GM19438 (cell line): ENCODE data around the gene E2F2.
"Not testable (repeated sequence)": the region's sequence is repeated elsewhere in the genome, so short reads cannot be mapped to it uniquely, and the experiment has no call there.

ENCODE experiments used
- ATAC-seq: cut with Tn5 transposase; IDR thresholded peaks from one replicate; pipeline ENCODE4 v1.9.1; 2021; ENCODE audit warnings: low read depth; ENCODE audit not compliant: unreplicated experiment

Gene E2F2

DNA sequence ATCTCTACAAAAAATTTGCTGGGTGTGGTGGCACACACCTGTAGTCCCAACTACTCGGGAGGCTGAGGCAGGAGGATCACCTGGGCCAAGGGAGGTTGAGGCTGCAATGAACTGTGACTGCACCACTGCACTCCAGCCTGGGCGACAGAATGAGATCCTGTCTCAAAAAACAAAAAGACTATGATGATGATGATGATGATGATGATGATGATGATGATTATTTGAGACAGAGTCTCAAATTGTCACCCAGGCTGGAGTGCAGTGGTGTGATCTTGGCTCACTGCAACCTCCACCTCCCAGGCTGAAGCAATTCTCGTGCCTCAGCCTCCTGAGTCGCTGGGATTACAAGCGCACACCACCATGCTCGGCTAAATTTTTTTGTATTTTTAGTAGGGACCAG is 38.3 kb downstream of the E2F2 start:
- not testable (repeated sequence) for ATAC-seq

DNA sequence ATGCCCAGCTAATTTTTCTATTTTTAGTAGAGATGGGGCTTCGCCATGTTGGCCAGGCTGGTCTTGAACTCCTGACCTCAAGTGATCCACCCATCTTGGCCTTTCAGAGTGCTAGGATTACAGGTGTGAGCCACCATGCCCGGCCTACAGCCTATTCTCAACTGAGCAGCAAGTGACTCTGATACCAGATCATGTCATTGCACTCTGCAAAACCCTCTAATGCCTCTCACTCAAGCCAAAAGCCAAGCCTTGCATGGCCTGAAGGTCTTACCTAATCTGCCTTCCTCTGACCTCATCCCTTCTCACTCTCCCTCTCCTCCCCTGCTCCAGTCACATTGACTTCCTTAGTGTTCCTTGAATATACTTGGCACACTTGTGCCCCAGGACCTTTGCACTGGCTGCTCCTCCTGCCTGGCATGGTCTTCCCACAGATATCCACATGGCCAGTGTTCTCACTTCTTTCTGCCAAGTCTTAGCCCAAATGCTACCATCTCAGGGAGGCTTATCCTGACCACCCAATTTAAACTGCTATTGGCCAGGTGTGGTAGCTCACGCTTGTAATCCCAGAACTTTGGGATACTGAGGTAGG is 38.8 kb downstream of the E2F2 start:
- no peak for ATAC-seq

DNA sequence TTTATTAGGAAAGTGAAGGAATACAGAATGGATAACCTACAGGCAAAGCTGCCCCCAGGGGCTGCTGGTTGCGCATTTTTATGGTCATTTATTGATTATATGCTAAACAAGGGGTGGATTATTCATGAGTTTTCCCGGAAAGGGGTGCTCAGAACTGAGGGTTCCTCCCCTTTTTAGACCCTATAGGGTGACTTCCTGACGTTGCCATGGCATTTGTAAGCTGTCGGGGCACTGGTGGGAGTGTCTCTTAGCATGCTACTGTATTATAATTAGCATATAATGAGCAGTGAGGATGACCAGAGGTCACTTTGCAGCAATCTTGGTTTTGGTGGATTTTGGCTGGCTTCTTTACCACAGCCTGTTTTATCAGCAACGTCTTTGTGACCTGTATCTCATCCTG is 41.2 kb downstream of the E2F2 start:
- no peak for ATAC-seq

DNA sequence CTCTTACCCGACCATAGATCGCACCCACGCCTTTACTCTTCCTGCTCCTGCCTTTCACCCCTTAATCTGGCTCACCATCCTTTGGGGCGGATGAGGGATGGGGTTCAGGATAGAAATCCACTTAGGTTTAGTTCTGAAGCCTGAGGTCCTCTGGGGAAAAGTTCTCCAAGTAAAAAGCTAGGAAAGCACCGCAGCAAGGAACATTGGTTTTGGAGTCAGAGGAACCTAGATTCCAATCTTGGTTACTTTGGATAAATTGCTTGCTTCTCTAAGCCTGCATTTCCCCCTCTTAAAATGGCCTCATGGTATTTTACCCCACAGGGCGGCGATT is 46.1 kb downstream of the E2F2 start:
- ATAC-seq = no peak

DNA sequence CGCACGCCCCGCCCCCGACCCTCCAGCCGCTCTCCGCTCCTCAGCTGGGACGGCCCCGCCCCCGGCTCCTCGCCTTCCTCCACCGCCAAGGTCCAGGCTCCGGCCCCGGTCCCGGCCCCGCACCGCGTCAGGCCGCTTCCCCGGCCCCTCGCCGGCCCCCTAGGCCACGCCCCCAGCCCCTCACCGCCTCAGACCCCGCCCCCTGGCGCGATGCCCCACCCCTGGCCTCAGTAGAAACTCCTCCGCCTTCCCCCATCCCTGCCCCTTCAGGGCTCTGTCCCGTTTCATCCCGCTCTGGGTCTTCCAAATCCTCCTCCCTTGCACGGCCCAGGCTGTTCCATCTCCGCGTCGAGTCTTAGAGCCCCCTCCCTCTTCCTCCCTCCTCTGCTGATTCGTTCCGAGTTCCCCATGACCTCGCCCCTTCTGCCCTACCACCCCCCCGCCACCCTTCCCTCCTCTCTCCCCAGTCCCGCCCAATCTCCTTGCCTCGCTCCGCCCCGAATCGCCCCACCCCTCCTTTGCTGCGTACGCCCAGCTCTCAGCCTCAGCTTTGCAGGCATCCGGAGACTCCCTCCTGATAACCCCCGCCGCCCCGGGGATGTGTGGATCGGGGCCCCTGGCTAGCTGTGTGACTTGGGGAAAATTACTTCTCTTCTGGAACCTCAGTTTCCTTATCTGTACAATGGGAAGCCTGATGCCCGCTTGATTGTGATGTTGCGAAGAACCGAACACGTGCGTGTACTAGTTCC is 46.6 kb downstream of the E2F2 start:
- no peak for ATAC-seq

DNA sequence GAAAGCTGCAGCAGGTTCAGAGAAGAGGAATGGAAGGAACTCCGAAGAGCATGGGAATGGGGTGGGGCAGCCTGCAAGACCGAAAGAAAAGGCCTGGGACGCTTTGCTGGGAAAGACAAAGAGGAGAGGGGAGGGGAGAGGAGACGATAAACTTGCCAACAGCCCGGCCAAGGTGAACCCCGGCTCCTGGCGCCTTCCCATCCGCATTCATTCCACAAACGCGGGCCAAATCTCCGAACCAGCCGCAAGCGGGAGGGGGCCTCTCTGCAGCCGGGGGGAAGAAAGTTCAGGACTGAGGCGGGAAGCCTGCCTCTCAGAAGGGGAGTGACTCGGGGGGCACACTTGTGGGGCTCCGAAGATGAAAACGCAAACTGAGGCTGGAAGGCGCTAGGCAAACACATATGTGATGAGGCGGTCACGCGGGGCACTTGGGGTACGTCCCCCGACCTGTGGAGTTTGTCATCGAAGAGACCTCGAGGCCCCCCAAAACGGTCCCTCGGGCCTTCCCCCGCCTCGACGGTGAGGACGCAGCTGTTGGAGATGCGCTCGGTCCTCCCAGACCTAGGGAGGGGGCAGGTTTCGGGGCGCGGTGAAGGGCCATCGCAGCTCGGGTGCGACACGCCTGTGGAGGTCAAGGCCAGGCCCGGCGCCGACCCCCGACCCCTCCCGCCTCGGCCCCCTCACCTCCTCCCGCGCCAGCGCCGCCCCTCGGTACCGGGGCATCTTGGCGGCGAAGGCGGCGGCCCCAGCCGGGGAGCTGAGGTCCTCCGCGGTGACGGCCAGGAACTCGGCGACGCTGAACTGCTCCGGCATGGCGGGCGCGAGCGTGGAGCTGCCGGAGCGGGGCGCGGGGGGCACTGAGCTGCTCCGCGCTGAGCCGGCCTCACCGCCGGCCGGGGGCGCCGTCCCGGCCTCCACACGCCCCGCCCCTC is 47.4 kb downstream of the E2F2 start, which contains the start of gene ASAP3:
Gene ASAP3 (minus strand): TSS at position 859 of the 932 bp plus-strand sequence. CDS start 46 bp downstream, at position 813.
- no peak for ATAC-seq

DNA sequence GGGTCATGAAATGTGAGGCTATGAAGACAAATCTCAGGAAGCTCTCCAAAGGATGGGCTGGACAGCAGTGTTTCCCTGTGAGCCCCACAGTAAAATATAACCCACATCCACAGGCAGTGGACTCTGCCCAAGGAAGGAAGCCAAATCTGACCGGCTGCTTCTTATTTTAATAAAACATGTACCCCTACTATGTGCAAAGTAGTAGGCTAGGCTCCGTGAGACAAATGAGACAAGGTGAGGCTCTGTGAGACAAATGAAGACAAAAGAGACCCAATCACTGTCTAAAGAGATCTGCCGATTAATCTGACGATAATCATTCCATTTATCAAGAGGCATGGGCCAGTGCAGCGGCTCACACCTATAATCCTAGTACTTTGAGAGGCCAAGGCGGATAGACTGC is 49.1 kb downstream of the E2F2 start:
- ATAC-seq = no peak

DNA sequence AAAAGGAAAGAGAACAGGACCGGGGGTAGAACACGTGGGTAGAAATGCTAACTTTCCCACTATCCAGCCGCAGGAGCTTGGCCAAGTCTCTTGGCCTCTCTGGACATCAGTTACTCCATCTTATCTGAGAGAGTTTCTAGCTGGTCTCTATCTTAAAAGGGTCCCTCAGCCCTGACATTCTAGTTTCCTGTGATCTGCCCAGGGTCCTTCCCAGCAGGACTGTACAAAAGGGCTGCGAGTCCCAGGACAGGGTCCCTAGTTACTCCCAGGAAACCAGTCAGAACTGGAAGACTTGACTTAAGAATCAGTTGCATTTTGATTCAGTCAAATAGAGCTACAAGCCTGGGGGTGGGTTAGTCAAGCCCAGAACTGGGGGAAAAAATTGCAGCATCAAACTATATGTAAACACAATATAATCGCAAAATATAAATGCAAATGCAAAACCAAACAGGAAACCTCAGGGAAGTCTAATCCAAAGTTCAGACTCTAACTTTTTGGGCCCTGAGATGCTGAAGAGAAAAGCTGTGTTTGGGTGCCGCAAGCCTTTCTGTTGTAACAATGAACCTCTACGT is 49.9 kb downstream of the E2F2 start:
- no peak for ATAC-seq

DNA sequence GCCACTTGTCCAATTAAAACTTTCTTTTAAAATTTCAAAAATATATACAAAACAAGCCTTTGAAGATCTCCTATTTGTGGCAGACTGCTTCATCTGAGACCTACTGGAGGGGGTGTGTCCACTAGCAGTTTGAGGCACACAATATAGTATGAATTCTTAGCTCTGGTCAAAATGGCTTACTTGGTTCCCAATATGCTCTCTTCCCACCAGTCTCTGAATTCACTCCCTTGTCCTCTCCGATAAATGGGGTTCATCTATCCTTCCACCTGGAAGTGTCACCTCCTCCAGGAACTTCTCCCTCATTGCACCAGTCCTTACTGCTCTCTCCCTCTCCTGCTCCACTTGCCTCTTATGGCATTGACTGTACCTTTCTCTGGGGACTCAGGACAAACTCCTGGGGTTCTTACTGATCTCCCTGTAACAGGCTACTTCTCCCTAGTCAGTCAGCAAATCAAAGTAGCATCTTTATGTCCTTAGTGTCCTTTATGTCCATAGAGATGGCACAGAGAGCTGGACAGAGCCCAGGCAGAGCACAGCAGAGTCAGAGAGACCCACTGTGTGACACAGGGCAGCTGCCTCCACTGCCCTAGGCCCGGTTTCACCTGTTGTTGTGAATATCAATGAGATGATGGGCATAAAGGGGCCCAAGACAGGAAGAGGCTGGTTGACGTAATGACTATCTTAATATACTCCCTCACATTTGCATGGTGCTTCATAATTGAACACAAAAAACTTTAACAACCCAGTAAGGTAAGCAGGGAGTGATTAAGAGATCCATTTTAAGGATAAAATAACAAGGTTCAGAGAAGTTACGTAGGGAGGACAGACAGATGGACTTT is 50.6 kb downstream of the E2F2 start:
- no peak for ATAC-seq

DNA sequence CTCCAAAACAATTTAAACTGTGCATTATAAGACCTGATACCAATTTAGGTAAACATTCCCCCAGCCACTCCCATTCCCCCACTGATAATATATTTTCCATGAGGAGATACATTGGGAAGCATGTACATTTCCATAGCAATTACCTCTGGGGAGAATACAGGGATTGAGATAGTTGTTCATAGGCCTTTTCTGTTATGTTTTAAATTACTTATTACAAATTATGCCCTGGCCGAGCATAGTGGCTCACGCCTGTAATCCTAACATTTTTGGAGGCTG is 51.4 kb downstream of the E2F2 start:
- no peak for ATAC-seq

DNA sequence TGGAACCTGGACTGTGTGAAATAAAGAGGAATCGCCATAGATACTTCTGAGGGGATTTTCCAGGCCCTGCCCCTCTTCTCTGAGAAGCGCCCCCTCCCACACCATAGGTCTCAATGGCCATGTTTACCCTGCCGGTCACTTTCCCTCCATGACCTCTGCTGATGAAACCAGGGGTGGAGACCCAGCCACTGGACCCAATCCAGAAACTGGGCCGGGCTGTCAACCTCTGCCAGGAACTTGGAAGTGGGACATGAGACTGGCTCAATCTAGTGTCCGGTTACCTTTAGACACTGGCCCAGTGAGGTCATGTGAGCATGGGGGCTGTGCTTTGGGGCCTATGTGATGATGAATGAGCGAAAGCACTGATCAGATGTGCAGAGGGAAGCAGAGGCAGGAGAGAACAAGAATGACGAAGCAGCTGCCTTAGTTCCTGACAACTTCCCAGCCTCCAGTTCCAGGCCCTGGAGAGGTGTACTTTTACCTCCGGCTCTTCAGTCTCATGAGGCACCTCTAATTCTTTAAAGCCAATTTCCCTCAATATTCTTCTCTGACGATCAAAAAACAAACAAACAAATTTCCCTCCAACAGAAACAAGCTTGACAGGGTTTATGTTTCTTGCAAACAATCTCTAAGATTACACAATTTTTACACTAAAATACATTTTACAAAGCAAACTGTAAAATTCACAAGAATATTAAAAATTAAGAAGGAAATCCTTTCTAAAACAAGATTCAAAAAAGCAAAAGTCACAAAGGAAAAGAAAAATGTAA is 52.0 kb downstream of the E2F2 start:
- ATAC-seq = no peak

DNA sequence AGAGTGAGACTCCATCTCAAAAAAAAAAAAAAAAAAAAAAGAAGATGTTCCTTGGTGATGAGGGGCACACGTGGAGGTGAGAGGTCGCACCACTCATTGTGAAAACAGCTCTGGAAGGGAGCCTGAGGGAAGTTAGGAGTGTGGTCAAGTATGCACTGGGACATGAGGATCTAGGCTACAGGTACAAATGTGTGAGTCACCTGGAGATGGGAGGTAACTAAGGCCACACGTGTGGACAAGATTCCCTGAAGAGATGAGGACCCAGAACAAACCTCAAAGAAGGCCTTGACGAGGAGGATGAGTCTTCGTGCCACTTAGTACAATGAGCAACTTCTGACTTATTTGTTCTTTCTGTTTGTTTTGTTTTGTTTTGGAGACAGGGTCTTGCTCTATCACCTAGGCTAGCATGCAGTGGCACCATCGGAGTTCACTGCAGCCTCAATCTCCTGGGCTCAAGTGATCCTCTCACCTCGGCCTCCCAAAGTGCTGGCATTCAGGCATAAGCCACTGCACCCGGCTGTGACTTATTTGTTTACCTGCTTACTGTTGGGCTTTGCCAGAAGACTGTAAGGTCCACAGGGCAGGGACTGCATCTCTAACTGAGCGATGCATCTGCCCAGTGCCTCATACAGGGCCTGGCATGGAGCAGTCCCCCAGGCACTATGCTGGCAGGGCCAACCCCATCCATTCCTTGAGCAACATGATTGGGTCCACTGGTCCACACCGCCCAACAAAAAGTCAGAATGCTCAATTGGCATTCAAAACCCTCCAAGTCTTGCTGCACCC is 53.5 kb downstream of the E2F2 start:
- ATAC-seq = no peak

DNA sequence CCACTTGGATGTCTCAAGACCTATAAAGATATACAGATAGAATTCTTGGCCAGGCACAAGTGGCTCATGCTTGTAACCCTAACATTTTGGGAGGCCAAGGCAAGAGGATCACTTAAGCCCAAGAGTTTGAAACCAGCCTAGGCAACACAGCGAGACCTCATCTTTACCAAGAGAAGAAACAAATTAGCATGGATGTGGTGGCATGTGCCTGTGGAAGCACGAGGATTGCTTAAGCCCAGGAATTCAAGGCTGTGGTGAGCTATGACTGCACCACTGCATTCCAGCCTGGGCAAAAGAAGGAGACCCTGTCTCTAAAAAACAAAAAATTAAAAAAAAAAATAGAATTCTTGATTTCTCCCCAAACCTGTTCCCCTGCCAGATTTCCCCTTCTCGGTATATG is 55.4 kb downstream of the E2F2 start:
- no peak for ATAC-seq

DNA sequence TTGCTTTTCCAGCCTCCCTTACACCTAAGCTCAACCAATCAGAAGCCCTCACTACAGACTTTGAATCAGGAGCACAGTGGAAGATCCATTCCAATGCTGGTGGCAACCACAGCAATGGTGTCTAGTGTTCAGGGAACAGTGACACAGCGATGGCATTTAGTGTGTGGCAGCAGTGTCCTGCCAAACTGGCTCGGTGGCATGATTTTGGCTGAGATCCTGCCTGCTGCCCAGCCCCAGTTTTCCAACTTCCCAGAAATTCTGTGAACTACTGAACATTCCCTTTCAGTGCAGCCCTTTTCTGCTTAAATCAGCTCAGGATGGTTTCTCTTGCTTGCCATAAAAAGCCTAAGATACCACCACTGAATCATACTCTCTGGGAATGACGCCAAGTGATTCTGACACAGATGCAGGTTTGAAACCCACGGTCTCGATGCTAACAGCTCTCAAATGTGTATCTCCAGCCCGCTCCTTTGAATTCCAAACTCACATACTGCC is 55.9 kb downstream of the E2F2 start:
- no peak for ATAC-seq

DNA sequence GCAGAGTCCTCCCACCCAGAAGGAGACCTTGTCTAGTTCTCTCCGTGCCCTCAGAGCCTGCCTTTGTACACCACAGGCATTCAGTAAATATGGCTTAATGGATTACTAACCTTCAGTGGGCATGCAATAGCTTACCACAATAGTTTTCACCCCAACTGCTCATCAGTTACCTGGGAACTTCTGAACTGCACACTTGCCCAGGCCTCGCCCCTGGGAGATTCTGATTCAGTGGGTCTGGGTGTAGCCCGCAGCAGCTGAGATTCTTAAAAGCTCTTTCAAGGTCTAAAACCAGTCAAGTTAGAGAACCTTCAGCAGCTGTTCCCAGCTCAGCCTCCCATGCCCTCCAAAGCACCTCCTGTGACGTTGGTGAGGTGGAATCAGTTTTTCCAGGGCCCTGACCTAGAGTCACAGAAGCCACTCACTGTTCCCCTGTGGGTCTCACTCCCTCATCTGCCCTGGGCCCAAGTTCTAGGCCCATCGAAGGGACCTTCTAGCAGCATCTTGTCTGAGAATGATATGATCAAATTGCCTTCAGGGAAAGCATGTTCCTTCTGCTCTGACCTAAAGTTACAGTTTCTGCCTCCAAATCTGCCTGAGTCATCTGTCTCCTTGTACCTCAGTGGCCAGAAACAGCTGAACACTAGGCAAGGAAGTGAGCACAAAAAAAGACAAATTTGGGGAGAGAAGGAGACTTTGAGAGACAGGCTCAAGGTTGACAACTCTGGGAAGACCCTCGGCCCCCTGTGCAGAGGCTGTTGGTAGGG is 57.8 kb downstream of the E2F2 start:
- no peak for ATAC-seq

DNA sequence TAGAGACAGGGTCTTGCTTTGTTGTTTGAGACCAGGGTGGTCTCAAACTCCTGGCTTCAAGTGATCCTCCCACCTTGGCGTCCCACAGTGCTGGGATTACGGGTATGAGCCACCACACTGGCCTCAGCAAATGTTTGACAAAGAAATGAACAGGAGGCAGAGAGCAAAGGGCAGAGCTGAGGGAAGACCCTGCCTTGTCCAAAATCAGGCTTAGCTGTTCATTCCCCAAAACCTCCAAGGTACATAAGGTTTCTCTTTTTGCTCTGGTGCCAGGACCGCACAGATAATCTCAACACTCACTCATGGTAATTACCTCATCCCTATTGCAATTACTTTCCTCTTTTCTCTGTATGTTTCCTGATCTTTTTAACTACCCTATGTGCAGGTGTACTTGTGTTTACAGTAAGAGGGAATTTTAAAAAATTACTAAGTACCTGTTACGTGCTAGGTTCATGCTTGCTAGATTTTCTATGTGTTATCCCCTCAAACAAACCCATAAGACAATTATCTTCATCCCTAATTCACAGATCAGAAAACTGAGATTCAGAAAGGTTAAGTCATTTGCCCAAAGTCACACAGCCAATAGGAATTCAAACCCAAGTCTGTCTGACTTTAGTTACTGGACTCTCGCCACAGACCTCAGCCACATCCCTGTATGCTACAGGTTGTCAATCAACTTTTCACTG is 58.5 kb downstream of the E2F2 start:
- no peak for ATAC-seq

DNA sequence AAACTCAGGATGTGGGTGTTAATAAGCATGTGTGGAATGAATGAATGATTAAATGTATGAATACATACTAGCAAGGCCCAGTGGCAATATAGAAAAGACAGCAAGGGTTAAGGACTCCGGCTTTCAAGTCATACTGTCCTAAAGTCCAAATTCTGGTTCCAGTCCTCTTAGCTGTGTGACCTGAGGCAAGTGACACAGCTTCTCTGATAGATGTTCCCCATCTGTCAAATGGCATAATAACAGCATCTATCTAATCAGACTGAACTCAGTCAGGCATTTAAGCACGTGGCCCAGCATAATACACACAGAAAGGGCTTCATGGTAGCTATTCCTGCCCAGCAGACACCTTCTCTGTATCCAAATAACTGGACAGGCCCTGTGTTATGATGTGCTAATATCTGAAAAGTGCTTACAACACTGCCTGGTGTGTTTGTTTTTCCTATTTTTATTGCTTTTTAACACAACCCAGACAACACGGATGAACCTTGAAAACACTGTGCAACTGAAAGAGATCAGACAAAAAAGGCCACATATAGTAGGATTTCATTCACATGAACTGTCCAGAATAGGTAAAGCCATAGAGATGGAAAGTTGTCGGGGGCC is 59.5 kb downstream of the E2F2 start:
- no peak for ATAC-seq
